Measurements from ENCODE around the gene ZNF76. TPM values are rescaled to one million over a fixed set of nuclear protein-coding genes. Genes with fewer than 3 reads are reported as not detected.

ZNF76 gene
- total RNA-seq, 1 donor from 2014 or later, result 45.0 TPM

DNA sequence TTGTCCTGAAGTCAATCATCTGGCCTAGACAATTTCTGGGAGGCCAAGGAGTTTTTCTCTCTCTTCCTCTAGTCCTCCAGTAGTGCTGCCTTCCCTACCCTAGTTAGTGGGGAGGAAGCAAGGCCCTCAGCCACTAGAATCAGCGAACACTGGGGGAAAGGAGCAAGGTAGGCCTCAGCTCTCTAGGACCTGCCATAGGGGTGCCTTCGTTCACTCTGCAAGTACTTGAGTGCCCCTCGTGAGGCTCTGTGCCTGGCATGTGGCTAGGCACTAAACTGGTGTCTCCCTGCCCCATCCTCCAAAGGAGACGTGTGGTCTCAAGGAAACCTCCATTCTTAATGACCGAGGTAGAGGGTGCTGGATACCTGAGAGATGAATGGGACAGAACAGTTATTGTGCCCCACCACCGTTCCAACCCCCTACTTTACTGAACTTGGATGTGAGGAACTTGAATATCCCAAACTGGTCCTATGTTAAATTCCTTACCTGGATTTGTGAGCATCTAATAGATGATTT is 39.1 kb downstream of the ZNF76 start:
- DNase-seq (ENCODE audit: low read depth, low spot score), result no peak
- no peaks in the 10 kb centered on the region for H3K27me3 Mint-ChIP-seq (ENCODE audit: low read depth)
- peaks cover 4% of the 10 kb centered on the region for H3K36me3 Mint-ChIP-seq (ENCODE audit: low read depth)
- TF ChIP-seq, protein P1, sequence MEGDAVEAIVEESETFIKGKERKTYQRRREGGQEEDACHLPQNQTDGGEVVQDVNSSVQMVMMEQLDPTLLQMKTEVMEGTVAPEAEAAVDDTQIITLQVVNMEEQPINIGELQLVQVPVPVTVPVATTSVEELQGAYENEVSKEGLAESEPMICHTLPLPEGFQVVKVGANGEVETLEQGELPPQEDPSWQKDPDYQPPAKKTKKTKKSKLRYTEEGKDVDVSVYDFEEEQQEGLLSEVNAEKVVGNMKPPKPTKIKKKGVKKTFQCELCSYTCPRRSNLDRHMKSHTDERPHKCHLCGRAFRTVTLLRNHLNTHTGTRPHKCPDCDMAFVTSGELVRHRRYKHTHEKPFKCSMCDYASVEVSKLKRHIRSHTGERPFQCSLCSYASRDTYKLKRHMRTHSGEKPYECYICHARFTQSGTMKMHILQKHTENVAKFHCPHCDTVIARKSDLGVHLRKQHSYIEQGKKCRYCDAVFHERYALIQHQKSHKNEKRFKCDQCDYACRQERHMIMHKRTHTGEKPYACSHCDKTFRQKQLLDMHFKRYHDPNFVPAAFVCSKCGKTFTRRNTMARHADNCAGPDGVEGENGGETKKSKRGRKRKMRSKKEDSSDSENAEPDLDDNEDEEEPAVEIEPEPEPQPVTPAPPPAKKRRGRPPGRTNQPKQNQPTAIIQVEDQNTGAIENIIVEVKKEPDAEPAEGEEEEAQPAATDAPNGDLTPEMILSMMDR (conservative IDR thresholded peaks at IDR 0.05), result no peak
- peaks cover 17% of the 10 kb centered on the region for H3K4me1 Mint-ChIP-seq
- no peak overlapping the region for H3K27ac Mint-ChIP-seq (ENCODE audit: unreplicated experiment)
- H3K4me3 Mint-ChIP-seq, result no peak overlapping the region
- H3K9me3 Mint-ChIP-seq, result no peaks in the 10 kb centered on the region

DNA sequence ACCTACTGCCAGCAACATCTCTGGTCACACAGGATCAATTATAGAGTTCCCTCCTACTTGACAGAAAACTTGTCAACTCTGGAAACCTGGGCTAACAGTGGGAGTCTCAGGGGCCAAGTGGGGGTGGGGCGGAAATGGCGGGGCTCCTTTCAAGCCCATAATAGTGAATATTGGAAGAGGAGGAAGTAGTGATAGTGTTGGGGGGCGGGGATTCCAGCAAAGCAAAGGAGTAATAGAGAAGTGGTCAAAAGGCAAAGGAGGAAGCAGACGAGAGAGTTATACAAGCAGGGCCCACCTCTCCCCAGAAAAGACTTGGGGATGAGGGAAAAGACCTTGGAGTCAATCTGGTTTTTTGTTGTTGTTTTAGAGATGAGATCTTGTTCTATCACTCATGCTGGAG is 40.1 kb downstream of the ZNF76 start:
- Mint-ChIP-seq H3K27ac (ENCODE audit: unreplicated experiment) (peak overlapping the region; percentile 13), H3K27me3 (ENCODE audit: low read depth) (no peaks in the 10 kb centered on the region), H3K9me3 (no peaks in the 10 kb centered on the region), H3K4me1 (peaks cover 23% of the 10 kb centered on the region), H3K4me3 (no peak overlapping the region), H3K36me3 (ENCODE audit: low read depth) (no peaks in the 10 kb centered on the region)
- TF ChIP-seq, protein P1 (conservative IDR thresholded peaks at IDR 0.05), result no peak
- DNase-seq (ENCODE audit: low read depth, low spot score), result no peak

DNA sequence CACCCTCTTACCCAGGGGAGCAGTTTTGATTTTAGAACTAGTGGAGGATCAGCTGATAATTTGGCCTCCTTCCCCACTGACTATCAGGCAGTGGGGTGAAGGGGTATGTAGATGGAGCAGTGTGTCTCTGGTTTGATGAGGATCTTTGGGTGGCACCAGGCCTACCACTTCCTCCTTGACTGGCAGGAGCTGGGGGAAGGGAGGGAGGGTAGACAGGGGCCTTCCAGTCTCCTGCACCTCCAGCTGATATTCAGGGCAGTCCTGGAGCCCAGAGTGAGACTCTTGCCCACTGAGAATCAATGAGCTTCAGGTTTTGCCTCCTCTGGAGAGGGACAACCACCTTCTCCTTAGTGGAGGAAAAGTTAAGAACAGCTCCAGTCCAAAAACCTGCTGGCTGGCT is 41.3 kb downstream of the ZNF76 start:
- H3K27ac Mint-ChIP-seq (ENCODE audit: unreplicated experiment), result no peak overlapping the region
- no peaks in the 10 kb centered on the region for H3K36me3 Mint-ChIP-seq (ENCODE audit: low read depth)
- DNase-seq (ENCODE audit: low read depth, low spot score), result no peak
- H3K27me3 Mint-ChIP-seq (ENCODE audit: low read depth), result no peaks in the 10 kb centered on the region
- H3K4me1 Mint-ChIP-seq, result peaks cover 23% of the 10 kb centered on the region
- H3K4me3 Mint-ChIP-seq, result no peak overlapping the region
- TF ChIP-seq, protein P1 (conservative IDR thresholded peaks at IDR 0.05), result no peak
- H3K9me3 Mint-ChIP-seq, result no peaks in the 10 kb centered on the region

DNA sequence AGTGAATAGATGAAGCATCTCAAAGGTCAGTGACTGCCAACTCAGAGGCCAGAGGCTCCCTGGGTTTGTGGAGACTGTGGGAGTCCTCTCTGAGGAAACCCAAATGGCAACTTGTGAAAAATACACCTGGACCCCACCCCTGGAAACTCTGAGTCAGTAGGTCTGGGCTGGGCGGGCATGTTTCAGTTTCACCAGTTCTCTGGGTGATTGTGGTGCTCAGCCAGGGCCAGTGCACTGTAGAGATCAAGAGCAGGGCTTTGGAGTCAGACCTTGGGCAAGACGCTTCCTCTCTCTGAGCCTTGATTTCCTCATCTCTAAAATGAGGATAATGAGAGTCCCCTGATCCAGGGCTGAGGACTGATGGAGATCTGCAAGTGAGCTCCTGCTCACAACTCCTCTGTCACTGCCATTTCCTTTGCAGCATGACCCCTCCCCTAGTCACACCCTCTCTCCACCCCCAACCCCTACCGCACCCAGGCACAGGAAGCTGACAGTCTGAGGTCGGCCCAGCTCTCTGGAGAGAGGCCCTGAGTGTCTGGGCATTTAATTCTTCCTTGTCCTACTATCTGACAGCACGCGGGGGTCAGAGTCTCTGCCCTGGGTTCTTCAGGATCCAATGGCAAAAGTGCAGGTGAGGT is 43.2 kb downstream of the ZNF76 start:
- Mint-ChIP-seq H3K27ac (ENCODE audit: unreplicated experiment) (no peak overlapping the region), H3K4me1 (peaks cover 23% of the 10 kb centered on the region), H3K4me3 (no peak overlapping the region), H3K9me3 (no peaks in the 10 kb centered on the region), H3K27me3 (ENCODE audit: low read depth) (no peaks in the 10 kb centered on the region), H3K36me3 (ENCODE audit: low read depth) (no peaks in the 10 kb centered on the region)
- TF ChIP-seq, protein P1 (conservative IDR thresholded peaks at IDR 0.05), result no peak
- no peak for DNase-seq (ENCODE audit: low read depth, low spot score)

DNA sequence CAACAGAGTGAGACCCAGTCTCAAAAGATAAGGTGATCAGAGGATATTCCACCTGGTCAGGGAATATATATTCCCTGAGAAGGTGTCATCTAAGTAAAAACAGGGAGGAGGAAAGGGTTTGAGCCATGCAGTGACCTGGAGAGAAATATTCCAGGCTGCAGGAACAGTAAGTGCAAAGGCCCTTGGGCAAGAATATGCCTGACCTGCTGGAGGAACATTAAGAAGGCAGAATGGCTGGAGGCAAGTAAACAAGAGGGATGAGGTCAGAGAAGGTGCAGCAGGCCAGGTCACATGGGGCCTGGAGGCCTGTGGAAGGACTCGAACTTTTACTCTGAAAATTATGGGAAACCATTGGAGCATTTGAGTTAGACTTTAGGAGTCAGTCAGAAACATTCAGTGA is 44.8 kb downstream of the ZNF76 start:
- DNase-seq (ENCODE audit: low read depth, low spot score), result no peak
- TF ChIP-seq, protein P1 (conservative IDR thresholded peaks at IDR 0.05), result no peak
- no peak overlapping the region for H3K4me3 Mint-ChIP-seq
- no peaks in the 10 kb centered on the region for H3K27me3 Mint-ChIP-seq (ENCODE audit: low read depth)
- no peak overlapping the region for H3K27ac Mint-ChIP-seq (ENCODE audit: unreplicated experiment)
- H3K36me3 Mint-ChIP-seq (ENCODE audit: low read depth), result no peaks in the 10 kb centered on the region
- peaks cover 22% of the 10 kb centered on the region for H3K4me1 Mint-ChIP-seq
- H3K9me3 Mint-ChIP-seq, result no peaks in the 10 kb centered on the region

All from neural crest cell (in vitro differentiated cells).